Ishikawa (cell line): ENCODE results near the gene SEL1L3.

ENCODE experiments used
- EP300 ChIP-seq: IDR thresholded peaks from 2 replicates; pipeline ENCODE4 v1.6.1; 2012; ENCODE audit warnings: borderline replicate concordance
- REST ChIP-seq: IDR thresholded peaks from 2 replicates; pipeline ENCODE4 v1.6.1; 2012; ENCODE audit warnings: low read depth, mild to moderate bottlenecking
- TAF1 ChIP-seq: IDR thresholded peaks from 2 replicates; pipeline ENCODE4 v1.6.1; 2012; ENCODE audit warnings: low read depth, mild to moderate bottlenecking

- no peak for TF ChIP-seq EP300
- TF ChIP-seq REST = no peak
- TF ChIP-seq TAF1 = no peak
Measured at GRCh38 chr4:25844961-25845712, 17.7 kb downstream of the SEL1L3 start.
